K562 (cell line): ENCODE measurements around the gene GPR157. TPM values are rescaled to one million over a fixed set of nuclear protein-coding genes. Genes with fewer than 3 reads are reported as not detected.

Source experiments
- ATAC-seq: fragments of 200-7000 bp; cut with Tn5 transposase; 3 replicates; pipeline ENCODE4 v1.9.1; 2020; ENCODE audit warnings: moderate library complexity
- BruUV-seq: library from RNA; stranded (reverse); fragments of 400-500 nt; replicated peaks from 2 replicates; lab custom pipeline; 2021; lab: Mats Ljungman, UMichigan
- CTCF ChIA-PET: fragments of 300-600 bp; formaldehyde crosslinking; extraction: SDS; loops from one replicate; lab custom pipeline; 2021; ENCODE audit warnings: low intra/inter-chr PET ratio; lab: Yijun Ruan, JAX
- POLR2A ChIA-PET: fragments of 300-600, 350-650 bp; sonication (Branson Sonifier 250); formaldehyde crosslinking; extraction: SDS; loops from one replicate; lab custom pipeline; 2021; ENCODE audit warnings: antibody characterized with exemption, inconsistent platforms; lab: Yijun Ruan, JAX
- DNase-seq, 4 experiments: peaks; one replicate each; pipeline versions ENCODE4 v3.0.0 to v3.0.0-alpha.2; 2011 to 2018; ENCODE audit warnings: low spot score in 3 of 4, mixed read lengths in 3 of 4; ENCODE audit errors: extremely low read depth in 1 of 4
- FAIRE-seq: peaks from 2 replicates; lab custom pipeline; 2011; peaks lifted over from hg19 to GRCh38; lab: Jason Lieb, UNC
- H2AFZ ChIP-seq: 2 replicates; pipeline ENCODE4 v1.6.0; 2011; ENCODE audit warnings: low read depth, low read length, control low read depth, inconsistent platforms
- H3K27ac ChIP-seq: fragments of 200-600 bp; 3 replicates; pipeline ENCODE4 v1.8.0; 2011; ENCODE audit warnings: low read depth, mild to moderate bottlenecking, control low read depth, inconsistent platforms, low read length, moderate library complexity, mixed read lengths; ENCODE audit errors: extremely low read depth
- H3K27me3 ChIP-seq, 2 experiments: fragments of 300-600 bp in 1 of 2; 2 replicates in 1 of 2; 3 replicates in 1 of 2; pipeline versions ENCODE4 v1.6.0 to v1.8.0; 2011; ENCODE audit warnings: inconsistent platforms in 2 of 2, low read length in 2 of 2, mild to moderate bottlenecking in 1 of 2, mixed read lengths in 1 of 2, moderate library complexity in 1 of 2; ENCODE audit not compliant: control insufficient read depth in 2 of 2, insufficient read depth in 2 of 2
- H3K36me3 ChIP-seq: fragments of 300-600 bp; 3 replicates; pipeline ENCODE4 v1.8.0; 2011; ENCODE audit warnings: mild to moderate bottlenecking, low read length, inconsistent platforms; ENCODE audit not compliant: control insufficient read depth, insufficient read depth
- H3K4me1 ChIP-seq, 2 experiments: fragments of 200-600 bp in 1 of 2; replicated peaks in 1 of 2; 2 replicates in 1 of 2; 3 replicates in 1 of 2; pipeline versions ENCODE4 v1.5.1 to v1.8.0; 2011; ENCODE audit warnings: inconsistent platforms in 2 of 2, low read length in 2 of 2, mild to moderate bottlenecking in 1 of 2, mixed read lengths in 1 of 2, moderate library complexity in 1 of 2; ENCODE audit not compliant: control insufficient read depth in 2 of 2, insufficient read depth in 2 of 2
- H3K4me2 ChIP-seq: 2 replicates; pipeline ENCODE4 v1.6.1; 2011; ENCODE audit warnings: low read length, control low read depth, inconsistent platforms, mixed read lengths; ENCODE audit not compliant: insufficient read depth
- H3K4me3 ChIP-seq: fragments of 200-600 bp; sonication (generic), shearing (Covaris generic); 2 replicates; pipeline ENCODE4 v1.5.1; 2016; ENCODE audit warnings: control low read depth, inconsistent platforms
- H3K79me2 ChIP-seq: fragments of 200-600 bp; 3 replicates; pipeline ENCODE4 v1.8.0; 2011; ENCODE audit warnings: low read length, inconsistent platforms; ENCODE audit not compliant: control insufficient read depth, insufficient read depth
- H3K9ac ChIP-seq, 2 experiments: 2 replicates each; pipeline versions ENCODE4 v1.6.0 to v1.6.1; 2011; ENCODE audit warnings: low read depth in 2 of 2, low read length in 2 of 2, control low read depth in 1 of 2, inconsistent platforms in 1 of 2, mild to moderate bottlenecking in 1 of 2, mixed read lengths in 1 of 2; ENCODE audit not compliant: insufficient read depth in 1 of 2
- H3K9me1 ChIP-seq: one replicate; pipeline ENCODE4 v1.6.0; 2011; ENCODE audit warnings: inconsistent platforms, mild to moderate bottlenecking, low read length, moderate library complexity; ENCODE audit not compliant: control insufficient read depth, insufficient read depth
- H3K9me3 ChIP-seq: replicated peaks from 2 replicates; pipeline ENCODE4 v1.5.1; 2011; ENCODE audit warnings: low read depth, low read length, inconsistent platforms; ENCODE audit not compliant: control insufficient read depth, insufficient read depth
- H4K20me1 ChIP-seq: replicated peaks from 2 replicates; pipeline ENCODE4 v1.6.1; 2011; ENCODE audit warnings: low read length, inconsistent platforms, mixed read lengths; ENCODE audit not compliant: control insufficient read depth, insufficient read depth
- BRCA1 ChIP-seq, 2 experiments: fragments of 450-650 bp in 1 of 2; sonication (generic) in 1 of 2; formaldehyde crosslinking in 1 of 2; IDR thresholded peaks; 2 replicates each; pipeline versions ENCODE4 v1.5.0 to v1.6.1; 2017 to 2020; ENCODE audit warnings: mild to moderate bottlenecking in 1 of 2, missing genetic modification reagents in 1 of 2
- NFIX ChIP-seq: fragments of 250-450 bp; sonication (Bioruptor Pico); IDR thresholded peaks from 2 replicates; pipeline ENCODE4 v1.4.0; 2020; ENCODE audit warnings: low read depth, mild to moderate bottlenecking, moderate library complexity
- RBM17 ChIP-seq: fragments of 200-400 bp; formaldehyde crosslinking; IDR thresholded peaks from 2 replicates; pipeline ENCODE4 v1.6.1; 2017; ENCODE audit warnings: low read depth, mild to moderate bottlenecking, low read length, borderline replicate concordance
- WGBS: fragments of 100-300 bp; shearing (Covaris generic); methylation state at CpG from one replicate; pipeline ENCODE4 v1.1.6; 2016; ENCODE audit warnings: low coverage, mixed read lengths; ENCODE audit not compliant: insufficient coverage; ENCODE audit errors: missing lambda C conversion rate; 5-methylcytosine and 5-hydroxymethylcytosine counted together
- in situ Hi-C: fragments of 300-500 bp; cut with MboI; formaldehyde crosslinking; loops from 4 replicates; pipeline ENCODE4 v1.15.0; 2018; ENCODE audit warnings: inconsistent platforms, mixed read lengths
- intact Hi-C: fragments of 100-400 bp; cut with micrococcal nuclease; formaldehyde crosslinking; loops from 2 replicates; pipeline ENCODE4 v1.14.2; 2022
- polyA plus RNA-seq, 8 experiments: library from polyadenylated mRNA; depleted of rRNA in 4 of 8; stranded (reverse) in 5 of 8; unstranded in 3 of 8; fragments of >200 nt; fragmentation: Nextera tagmentation in 2 of 8; fragmentation: Illumina TruSeq in 1 of 8; extraction: Ambion mirVana in 2 of 8; extraction: Trizol in 1 of 8; gene quantifications; 2 replicates each; pipeline versions ENCODE4 v1.2.1 to v1.2.3, GENCODE V29; 2011 to 2014; ENCODE audit warnings: inconsistent platforms in 1 of 8, missing spikeins in 1 of 8
- total RNA-seq, 7 experiments: library from RNA; depleted of rRNA in 6 of 7; stranded (reverse); fragments of >200 nt in 6 of 7; fragmentation: Illumina TruSeq in 2 of 7; extraction: Trizol in 2 of 7; gene quantifications; 2 replicates each; pipeline versions ENCODE4 v1.2.1 to v1.2.3, GENCODE V29; 2011 to 2021; ENCODE audit warnings: low replicate concordance in 1 of 7
- TF ChIP-seq, protein P1 (sequence below): conservative IDR thresholded peaks from 2 replicates; pipeline ENCODE4 v1.6.1; 2011; ENCODE audit warnings: low read depth, mild to moderate bottlenecking, low read length; ENCODE audit not compliant: control insufficient read depth

Gene GPR157
- total and polyA plus RNA-seq, 9 of the 15 experiments (the other 6 are each of a cell fraction or from before 2014, with no cell fraction given), result 0.01 to 0.18 (median 0.04) TPM; not detected in 4

DNA sequence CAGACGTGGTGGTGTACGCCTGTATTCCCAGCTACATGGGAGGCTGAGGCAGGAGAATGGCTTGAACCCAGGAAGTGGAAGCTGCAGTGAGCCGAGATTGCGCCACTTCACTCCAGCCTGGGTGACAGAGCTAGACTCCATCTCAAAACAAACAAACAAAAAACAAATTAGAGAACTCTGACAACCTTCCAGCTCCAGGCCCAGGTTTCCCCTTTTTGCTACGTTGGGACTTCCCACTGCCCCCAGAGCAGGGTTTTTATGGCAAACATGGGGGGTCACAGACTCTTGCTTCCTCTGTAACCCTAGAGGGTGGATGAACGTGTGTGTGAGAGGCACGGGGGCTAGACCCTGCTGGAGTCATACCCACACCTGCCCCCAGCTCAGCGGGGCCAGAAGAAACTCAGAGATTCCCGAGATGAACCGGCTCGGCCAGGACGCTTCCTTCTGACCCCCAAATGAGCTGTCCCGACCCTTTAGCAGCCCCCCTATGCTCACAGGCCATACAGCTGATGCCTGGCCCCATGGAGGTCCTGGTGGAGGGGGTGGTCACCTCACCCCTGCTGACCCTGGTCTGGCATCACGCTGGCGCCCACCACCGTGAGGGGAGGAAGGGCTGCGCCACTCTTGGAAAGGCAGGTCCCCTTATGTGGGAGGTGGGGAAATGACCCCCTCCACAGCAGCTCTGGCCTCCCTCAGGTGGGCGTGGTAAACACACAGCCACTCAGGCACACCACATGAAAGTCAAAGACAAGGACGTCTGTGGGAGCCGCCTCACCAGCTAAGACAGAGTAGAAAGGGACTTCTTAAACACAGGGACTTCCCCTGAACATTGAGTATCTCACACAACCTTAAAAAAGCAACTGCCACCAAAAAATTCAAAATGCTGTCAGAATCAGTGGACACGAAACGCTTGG is 7.1 kb downstream of the GPR157 start (continued):
- TF ChIP-seq RBM17, result no peak
- TF ChIP-seq NFIX (CRISPR knock-in tag), result no peak
- TF ChIP-seq, protein P1, sequence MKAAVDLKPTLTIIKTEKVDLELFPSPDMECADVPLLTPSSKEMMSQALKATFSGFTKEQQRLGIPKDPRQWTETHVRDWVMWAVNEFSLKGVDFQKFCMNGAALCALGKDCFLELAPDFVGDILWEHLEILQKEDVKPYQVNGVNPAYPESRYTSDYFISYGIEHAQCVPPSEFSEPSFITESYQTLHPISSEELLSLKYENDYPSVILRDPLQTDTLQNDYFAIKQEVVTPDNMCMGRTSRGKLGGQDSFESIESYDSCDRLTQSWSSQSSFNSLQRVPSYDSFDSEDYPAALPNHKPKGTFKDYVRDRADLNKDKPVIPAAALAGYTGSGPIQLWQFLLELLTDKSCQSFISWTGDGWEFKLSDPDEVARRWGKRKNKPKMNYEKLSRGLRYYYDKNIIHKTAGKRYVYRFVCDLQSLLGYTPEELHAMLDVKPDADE, result no peak

DNA sequence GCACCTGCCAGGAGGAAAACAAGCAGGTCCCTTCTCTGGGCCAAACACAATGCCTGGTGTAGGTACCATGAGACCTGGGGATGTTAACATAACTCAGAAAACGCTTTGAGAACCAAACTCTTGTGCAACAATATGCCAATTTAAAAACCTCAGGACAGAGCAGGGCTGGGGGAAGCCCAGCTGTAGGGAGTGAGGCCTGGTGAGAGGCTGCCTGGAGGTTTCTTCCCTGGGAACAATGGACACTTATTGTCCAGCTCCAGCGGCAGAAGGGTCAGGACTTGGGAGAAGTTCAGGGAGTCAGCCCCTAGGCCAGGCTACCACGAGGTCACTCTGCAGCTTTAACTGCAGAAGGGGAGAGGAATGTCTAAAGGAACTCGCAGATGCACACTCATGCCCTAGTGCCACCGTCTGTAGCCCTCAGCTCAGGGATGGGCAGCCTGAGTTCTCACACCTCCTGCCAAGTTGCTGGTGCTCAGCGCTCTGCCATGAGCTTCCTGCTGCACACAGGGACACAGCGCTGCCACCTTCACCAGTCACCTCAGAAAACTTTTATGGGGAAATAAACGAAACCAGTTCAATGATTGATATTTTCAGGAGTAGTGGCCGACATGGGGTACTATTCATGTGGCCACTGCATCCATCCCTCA is 8.5 kb downstream of the GPR157 start:
- no peak for FAIRE-seq
- BruUV-seq, result no TSS peak

More for the DNA sequence above, 8.5 kb downstream of the GPR157 start:
- ATAC-seq (no peak), DNase-seq (no peak)
- H3K4me2 ChIP-seq, result no peak overlapping the region
- in situ Hi-C loops, result no loop called here
- 4% methylated on average over 9 of the region's 9 CpGs for WGBS
- H2AFZ ChIP-seq, result no peak overlapping the region
- H3K79me2 ChIP-seq, result no peaks in the 10 kb centered on the region
- no peak overlapping the region for H3K4me3 ChIP-seq
- intact Hi-C loops, result no loop called here
- no peak overlapping the region for H3K27ac ChIP-seq
- ChIA-PET POLR2A (interaction anchor here (0.7 to 1.1 kb wide), 3 partner anchors 13 to 72 kb away, joined by 3 to 5 read pairs (median 4); no protein-coding TSS in a partner anchor), CTCF (no interaction called here)
- no peaks in the 10 kb centered on the region for H3K36me3 ChIP-seq
- H3K4me1 ChIP-seq, result peaks cover 0 to 4% of the 10 kb centered on the region in 2 experiments; a peak in 1 of 5 replicates
- no peak overlapping the region for H3K9ac ChIP-seq
- no peaks in the 10 kb centered on the region; the same call in 1 of the 2 replicates for H4K20me1 ChIP-seq
- no peaks in the 10 kb centered on the region for H3K9me1 ChIP-seq
- H3K27me3 ChIP-seq, result peaks cover 17 to 44% of the 10 kb centered on the region in 2 experiments; a peak in 4 of 5 replicates
- H3K9me3 ChIP-seq, result no peaks in the 10 kb centered on the region
- TF ChIP-seq BRCA1 (IDR thresholded peaks at IDR 0.05) (no peak), BRCA1 (CRISPR knock-in tag; IDR thresholded peaks at IDR 0.05) (no peak)
